Endothelial cell of umbilical vein (primary cell): ENCODE results near the gene CHL1. TPM values are rescaled to one million over a fixed set of nuclear protein-coding genes. Genes with fewer than 3 reads are reported as not detected.

Experiments used
- BruUV-seq: library from RNA; stranded (reverse); fragments of 400-500 nt; replicated peaks from 2 replicates; lab custom pipeline; 2021; lab: Mats Ljungman, UMichigan
- CTCF ChIA-PET: fragments of 300-600, 350-600 bp; sonication (Branson Sonifier 250); formaldehyde crosslinking; loops from one replicate; lab custom pipeline; 2021; ENCODE audit warnings: antibody characterized with exemption, inconsistent platforms; lab: Charles Lee
- POLR2A ChIA-PET: fragments of 300-600, 350-600 bp; sonication (Branson Sonifier 250); formaldehyde crosslinking; loops from one replicate; lab custom pipeline; 2021; ENCODE audit warnings: antibody characterized with exemption, inconsistent platforms; lab: Charles Lee
- DNase-seq: peaks from one replicate; pipeline ENCODE4 v3.0.0-alpha.2; 2011; ENCODE audit warnings: low read depth, low spot score
- FAIRE-seq: peaks from 2 replicates; lab custom pipeline; 2011; peaks lifted over from hg19 to GRCh38; lab: Jason Lieb, UNC
- H2AFZ ChIP-seq: 2 replicates; pipeline ENCODE4 v1.6.0; 2012; ENCODE audit warnings: low read depth, low read length, control low read depth, inconsistent platforms
- H3K27ac ChIP-seq: 2 replicates; pipeline ENCODE4 v1.5.1; 2011; ENCODE audit warnings: low read depth, mild to moderate bottlenecking, control low read depth, low read length, moderate library complexity; ENCODE audit not compliant: insufficient read depth
- H3K27me3 ChIP-seq, 2 experiments: 2 replicates each; pipeline versions ENCODE4 v1.6.0 to v1.6.1; 2011; ENCODE audit warnings: low read length in 2 of 2, mixed read lengths in 1 of 2; ENCODE audit not compliant: control insufficient read depth in 2 of 2, insufficient read depth in 2 of 2
- H3K36me3 ChIP-seq, 2 experiments: 2 replicates in 1 of 2; 3 replicates in 1 of 2; pipeline ENCODE4 v1.5.1; 2011; ENCODE audit warnings: low read length in 2 of 2, mild to moderate bottlenecking in 1 of 2, moderate library complexity in 1 of 2; ENCODE audit not compliant: control insufficient read depth in 2 of 2, insufficient read depth in 2 of 2; ENCODE audit errors: extremely low read depth in 1 of 2
- H3K4me1 ChIP-seq: 3 replicates; pipeline ENCODE4 v1.5.1; 2011; ENCODE audit warnings: mild to moderate bottlenecking, low read length; ENCODE audit not compliant: control insufficient read depth, insufficient read depth; ENCODE audit errors: extremely low read depth
- H3K4me2 ChIP-seq: 2 replicates; pipeline ENCODE4 v1.6.1; 2011; ENCODE audit warnings: low read length, control low read depth, mixed read lengths; ENCODE audit not compliant: insufficient read depth
- H3K4me3 ChIP-seq, 3 experiments: fragments of 200-600 bp in 1 of 3; sonication (generic), shearing (Covaris generic) in 1 of 3; replicated peaks in 1 of 3; 2 replicates each; pipeline ENCODE4 v1.5.1; 2011 to 2016; ENCODE audit warnings: control low read depth in 3 of 3, low read length in 3 of 3, mild to moderate bottlenecking in 2 of 3, inconsistent platforms in 1 of 3, low read depth in 1 of 3, moderate library complexity in 1 of 3; ENCODE audit not compliant: insufficient read depth in 1 of 3
- H3K79me2 ChIP-seq: 2 replicates; pipeline ENCODE4 v1.6.0; 2012; ENCODE audit warnings: low read length, inconsistent platforms; ENCODE audit not compliant: control insufficient read depth, insufficient read depth
- H3K9ac ChIP-seq: replicated peaks from 2 replicates; pipeline ENCODE3; 2011; ENCODE audit warnings: low read length, control low read depth; ENCODE audit not compliant: insufficient read depth; ENCODE audit errors: extremely low read depth
- H3K9me1 ChIP-seq: replicated peaks from 3 replicates; pipeline ENCODE4 v1.6.0; 2011; ENCODE audit warnings: mild to moderate bottlenecking, low read length; ENCODE audit not compliant: control insufficient read depth, insufficient read depth; ENCODE audit errors: extremely low read depth
- H3K9me3 ChIP-seq: replicated peaks from 2 replicates; pipeline ENCODE4 v1.5.1; 2012; ENCODE audit warnings: low read length, inconsistent platforms; ENCODE audit not compliant: control insufficient read depth, insufficient read depth
- H4K20me1 ChIP-seq: replicated peaks from 2 replicates; pipeline ENCODE3; 2011; ENCODE audit warnings: mild to moderate bottlenecking, low read length; ENCODE audit not compliant: control insufficient read depth, insufficient read depth; ENCODE audit errors: extremely low read depth
- EZH2 ChIP-seq: IDR thresholded peaks from 2 replicates; pipeline ENCODE4 v1.6.1; 2012; ENCODE audit warnings: borderline replicate concordance, low read depth, mild to moderate bottlenecking, moderate library complexity, low read length, inconsistent platforms; ENCODE audit not compliant: severe bottlenecking
- FOS ChIP-seq: IDR thresholded peaks from 2 replicates; pipeline ENCODE4 v1.6.1; 2011; ENCODE audit warnings: mild to moderate bottlenecking, low read length, moderate library complexity, borderline replicate concordance; ENCODE audit not compliant: insufficient read depth
- GATA2 ChIP-seq: IDR thresholded peaks from 2 replicates; pipeline ENCODE4 v1.7.0; 2011; ENCODE audit warnings: low read depth, mild to moderate bottlenecking, moderate library complexity, mixed read lengths, low read length; ENCODE audit not compliant: insufficient read length, insufficient read depth
- JUN ChIP-seq: IDR thresholded peaks from 2 replicates; pipeline ENCODE4 v1.6.1; 2011; ENCODE audit warnings: borderline replicate concordance, low read depth; ENCODE audit not compliant: insufficient read length, insufficient read depth
- MYC ChIP-seq: IDR thresholded peaks from one replicate; pipeline ENCODE4 v1.6.1; 2011; ENCODE audit warnings: mild to moderate bottlenecking, low read depth, low read length
- POLR2A ChIP-seq: IDR thresholded peaks from 2 replicates; pipeline ENCODE4 v1.6.1; 2012; ENCODE audit warnings: low read depth, mild to moderate bottlenecking, control low read depth, low read length
- POLR2AphosphoS5 ChIP-seq: IDR thresholded peaks from 2 replicates; pipeline ENCODE4 v1.6.1; 2012; ENCODE audit warnings: low read depth, mild to moderate bottlenecking, control low read depth, low read length, moderate library complexity; ENCODE audit not compliant: insufficient read depth
- dilution Hi-C: fragments of 300-500 bp; cut with MboI; formaldehyde crosslinking; loops from one replicate; pipeline ENCODE4 v1.15.0; 2019; ENCODE audit warnings: low sequenced_read_pairs; ENCODE audit not compliant: extremely low pct_ligation_motif_present
- intact Hi-C: fragments of 100-400 bp; cut with micrococcal nuclease; formaldehyde crosslinking; loops from one replicate; pipeline ENCODE4 v1.10.0; 2022
- polyA plus RNA-seq, 4 experiments: library from polyadenylated mRNA; depleted of rRNA in 3 of 4; stranded (reverse) in 3 of 4; unstranded in 1 of 4; fragments of >200 nt; gene quantifications; 2 replicates each; pipeline versions ENCODE4 v1.2.1 to v1.2.3, GENCODE V29; 2011 to 2012; ENCODE audit warnings: missing spikeins in 1 of 4
- total RNA-seq: library from RNA; stranded (reverse); gene quantifications from 2 replicates; pipeline ENCODE4 v1.2.3, GENCODE V29; 2021
- TF ChIP-seq, protein P1 (sequence below): IDR thresholded peaks from 2 replicates; pipeline ENCODE4 v1.6.1; 2011; ENCODE audit not compliant: insufficient read depth, insufficient read length
- TF ChIP-seq, protein P2 (sequence below), 2 donors: IDR thresholded peaks; 1 replicate in 1 of 2; 2 replicates in 1 of 2; pipeline ENCODE4 v1.5.1; 2011; ENCODE audit warnings: low read length in 2 of 2, mild to moderate bottlenecking in 2 of 2, moderate library complexity in 2 of 2, control low read depth in 1 of 2, inconsistent platforms in 1 of 2, low read depth in 1 of 2; ENCODE audit not compliant: insufficient read depth in 1 of 2; ENCODE audit errors: extremely low read depth in 1 of 2

The CHL1 gene
- total and polyA plus RNA-seq, 2 donors (not counting 3 experiments of a cell fraction or from before 2014, with no cell fraction given), result not detected

- DNase-seq, result no peak
Observed at GRCh38 chr3:247916-248315, 51.4 kb downstream of the CHL1 start.

More at GRCh38 chr3:247916-248315, 51.4 kb downstream of the CHL1 start:
- H3K4me3 ChIP-seq, result no peak overlapping the region
- dilution Hi-C loops, result no loop called here
- H3K4me2 ChIP-seq, result no peak overlapping the region
- peaks cover 5% of the 10 kb centered on the region for H3K9me3 ChIP-seq
- H3K9me1 ChIP-seq, result no peaks in the 10 kb centered on the region
- POLR2A ChIA-PET, result no interaction called here
- no peaks in the 10 kb centered on the region for H3K36me3 ChIP-seq
- no peaks in the 10 kb centered on the region for H3K4me1 ChIP-seq
- no peak overlapping the region for H3K9ac ChIP-seq
- H3K27ac ChIP-seq, result no peak overlapping the region
- no peaks in the 10 kb centered on the region for H3K27me3 ChIP-seq
- intact Hi-C loops, result no loop called here
- TF ChIP-seq, protein P1, sequence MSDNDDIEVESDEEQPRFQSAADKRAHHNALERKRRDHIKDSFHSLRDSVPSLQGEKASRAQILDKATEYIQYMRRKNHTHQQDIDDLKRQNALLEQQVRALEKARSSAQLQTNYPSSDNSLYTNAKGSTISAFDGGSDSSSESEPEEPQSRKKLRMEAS, result no peak
- TF ChIP-seq, protein P2, sequence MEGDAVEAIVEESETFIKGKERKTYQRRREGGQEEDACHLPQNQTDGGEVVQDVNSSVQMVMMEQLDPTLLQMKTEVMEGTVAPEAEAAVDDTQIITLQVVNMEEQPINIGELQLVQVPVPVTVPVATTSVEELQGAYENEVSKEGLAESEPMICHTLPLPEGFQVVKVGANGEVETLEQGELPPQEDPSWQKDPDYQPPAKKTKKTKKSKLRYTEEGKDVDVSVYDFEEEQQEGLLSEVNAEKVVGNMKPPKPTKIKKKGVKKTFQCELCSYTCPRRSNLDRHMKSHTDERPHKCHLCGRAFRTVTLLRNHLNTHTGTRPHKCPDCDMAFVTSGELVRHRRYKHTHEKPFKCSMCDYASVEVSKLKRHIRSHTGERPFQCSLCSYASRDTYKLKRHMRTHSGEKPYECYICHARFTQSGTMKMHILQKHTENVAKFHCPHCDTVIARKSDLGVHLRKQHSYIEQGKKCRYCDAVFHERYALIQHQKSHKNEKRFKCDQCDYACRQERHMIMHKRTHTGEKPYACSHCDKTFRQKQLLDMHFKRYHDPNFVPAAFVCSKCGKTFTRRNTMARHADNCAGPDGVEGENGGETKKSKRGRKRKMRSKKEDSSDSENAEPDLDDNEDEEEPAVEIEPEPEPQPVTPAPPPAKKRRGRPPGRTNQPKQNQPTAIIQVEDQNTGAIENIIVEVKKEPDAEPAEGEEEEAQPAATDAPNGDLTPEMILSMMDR (IDR thresholded peaks at IDR 0.05; ENCODE audit: extremely low read depth in 1 of 2, insufficient read depth in 1 of 2, low read depth in 1 of 2, low read length in 2 of 2), result no peak
- TF ChIP-seq MYC, result no peak
- no peak for TF ChIP-seq EZH2
- TF ChIP-seq JUN, result no peak
- TF ChIP-seq POLR2A, result no peak
- TF ChIP-seq POLR2AphosphoS5, result no peak
- no peak for TF ChIP-seq FOS
- TF ChIP-seq GATA2, result no peak
- CTCF ChIA-PET, result no interaction called here
- no peak for FAIRE-seq
- H3K79me2 ChIP-seq, result no peaks in the 10 kb centered on the region
- BruUV-seq, result no TSS peak
- H2AFZ ChIP-seq, result no peak overlapping the region
- no peaks in the 10 kb centered on the region for H4K20me1 ChIP-seq
